Duodenal mucosa (tissue), 2 donors: ENCODE data around the gene CDH6.

Experiments used
- H3K27ac ChIP-seq: one replicate; pipeline ENCODE4 v1.7.0; 2013; ENCODE audit warnings: low read depth, low read length
- H3K27me3 ChIP-seq, 2 donors: one replicate each; pipeline ENCODE4 v1.7.0; 2013; ENCODE audit warnings: low read length in 2 of 2, control low read depth in 1 of 2; ENCODE audit not compliant: insufficient read depth in 2 of 2, control insufficient read depth in 1 of 2
- H3K36me3 ChIP-seq, 2 donors: one replicate each; pipeline ENCODE4 v1.7.0; 2013; ENCODE audit warnings: low read length in 2 of 2, control low read depth in 1 of 2; ENCODE audit not compliant: insufficient read depth in 2 of 2, control insufficient read depth in 1 of 2
- H3K4me1 ChIP-seq, 2 donors: one replicate each; pipeline ENCODE4 v1.7.0; 2013; ENCODE audit warnings: low read length in 2 of 2, control low read depth in 1 of 2; ENCODE audit not compliant: insufficient read depth in 2 of 2, control insufficient read depth in 1 of 2
- H3K4me3 ChIP-seq, 2 donors: one replicate each; pipeline ENCODE4 v1.7.0; 2013; ENCODE audit warnings: low read length in 2 of 2, low read depth in 1 of 2
- H3K9ac ChIP-seq, 2 donors: one replicate each; pipeline ENCODE4 v1.7.0; 2013; ENCODE audit warnings: low read length in 2 of 2, low read depth in 1 of 2
- H3K9me3 ChIP-seq, 2 donors: one replicate each; pipeline ENCODE4 v1.7.0; 2013; ENCODE audit warnings: low read length in 2 of 2, control low read depth in 1 of 2; ENCODE audit not compliant: control insufficient read depth in 1 of 2

CDH6 gene

DNA sequence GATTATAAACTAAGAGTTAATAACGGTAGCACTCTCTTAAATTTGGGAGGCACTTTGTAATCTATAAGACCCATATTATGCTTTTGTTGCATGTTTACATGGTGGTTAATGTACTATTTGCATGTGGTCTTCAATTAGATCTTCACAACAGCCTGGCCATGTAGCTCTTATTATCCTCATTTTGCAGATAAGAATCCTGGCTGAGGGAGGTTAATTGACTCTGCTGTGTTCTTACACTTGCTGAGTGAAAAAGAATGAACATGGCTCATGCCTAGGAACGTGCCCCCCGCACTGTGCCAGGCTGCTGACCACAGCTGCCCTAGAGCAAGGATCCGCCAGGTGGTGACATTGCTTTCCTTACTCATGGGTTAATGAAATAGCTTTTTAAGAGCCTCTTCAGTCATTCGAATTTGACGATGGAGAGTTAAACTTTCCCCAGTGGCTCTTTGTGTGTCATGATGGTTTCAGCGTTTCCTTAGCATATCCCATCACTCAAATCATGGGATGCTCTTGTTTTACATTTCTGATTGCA lies 97.9 kb downstream of the CDH6 start:
- no peak overlapping the region for H3K9ac ChIP-seq
- no peak overlapping the region for H3K4me3 ChIP-seq
- H3K9me3 ChIP-seq, result no peaks in the 10 kb centered on the region
- no peak overlapping the region for H3K27ac ChIP-seq
- no peaks in the 10 kb centered on the region for H3K27me3 ChIP-seq
- H3K36me3 ChIP-seq, result no peaks in the 10 kb centered on the region
- H3K4me1 ChIP-seq, result no peaks in the 10 kb centered on the region

GRCh38 chr5:31300501-31300900 lies 107.0 kb downstream of the CDH6 start:
- H3K4me3 ChIP-seq, result no peak overlapping the region
- H3K27me3 ChIP-seq, result no peaks in the 10 kb centered on the region
- no peak overlapping the region for H3K9ac ChIP-seq
- H3K27ac ChIP-seq, result no peak overlapping the region
- H3K9me3 ChIP-seq, result no peaks in the 10 kb centered on the region
- no peaks in the 10 kb centered on the region for H3K36me3 ChIP-seq
- H3K4me1 ChIP-seq, result no peaks in the 10 kb centered on the region

DNA sequence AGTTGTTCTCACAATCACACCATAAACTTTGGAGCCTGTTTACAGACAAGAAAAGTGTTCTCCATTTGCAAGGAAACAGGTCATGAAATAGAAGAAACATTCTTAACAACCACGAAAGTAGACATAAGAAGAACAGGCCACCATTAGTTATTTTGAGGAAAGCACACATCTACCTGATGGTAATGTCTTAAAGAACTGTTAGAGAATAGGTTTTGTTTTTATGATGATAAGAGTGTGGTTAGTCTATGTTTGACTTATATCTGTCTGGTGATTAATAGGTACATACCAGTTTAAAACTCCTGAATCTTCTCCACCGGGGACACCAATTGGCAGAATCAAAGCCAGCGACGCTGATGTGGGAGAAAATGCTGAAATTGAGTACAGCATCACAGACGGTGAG lies 108.3 kb downstream of the CDH6 start:
- H3K27me3 ChIP-seq, result no peaks in the 10 kb centered on the region
- H3K9me3 ChIP-seq, result no peaks in the 10 kb centered on the region
- no peak overlapping the region for H3K4me3 ChIP-seq
- no peak overlapping the region for H3K27ac ChIP-seq
- no peaks in the 10 kb centered on the region for H3K4me1 ChIP-seq
- no peak overlapping the region for H3K9ac ChIP-seq
- H3K36me3 ChIP-seq, result no peaks in the 10 kb centered on the region

DNA sequence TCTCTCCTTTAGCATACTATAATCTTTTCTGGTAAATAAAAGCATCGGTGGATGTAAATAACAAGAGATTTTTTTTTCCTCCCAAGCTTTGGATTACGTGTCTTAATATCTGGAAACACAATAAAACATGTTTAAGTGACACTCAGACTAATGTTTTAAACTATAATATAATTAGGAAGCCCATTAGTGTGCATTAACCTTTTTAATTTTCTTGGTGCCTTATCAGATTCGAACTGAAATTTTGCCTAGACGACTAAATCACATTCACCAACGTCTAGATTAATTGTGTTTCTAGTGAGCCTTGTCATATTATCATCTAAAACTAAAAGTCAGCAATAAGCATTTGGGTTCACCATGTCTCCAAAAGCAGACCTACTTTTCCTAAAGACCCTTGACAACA lies 110.2 kb downstream of the CDH6 start:
- Histone ChIP-seq H3K9ac (no peak overlapping the region), H3K4me3 (no peak overlapping the region), H3K27ac (no peak overlapping the region), H3K36me3 (no peaks in the 10 kb centered on the region), H3K9me3 (no peaks in the 10 kb centered on the region), H3K4me1 (no peaks in the 10 kb centered on the region), H3K27me3 (no peaks in the 10 kb centered on the region)

- H3K4me1 ChIP-seq, result no peaks in the 10 kb centered on the region
- no peak overlapping the region for H3K4me3 ChIP-seq
- H3K9ac ChIP-seq, result no peak overlapping the region
- H3K27me3 ChIP-seq, result no peaks in the 10 kb centered on the region
- H3K27ac ChIP-seq, result no peak overlapping the region
- H3K36me3 ChIP-seq, result no peaks in the 10 kb centered on the region
- H3K9me3 ChIP-seq, result no peaks in the 10 kb centered on the region
These were observed 124.2 kb downstream of the CDH6 start for GRCh38 chr5:31317665-31318064.

DNA sequence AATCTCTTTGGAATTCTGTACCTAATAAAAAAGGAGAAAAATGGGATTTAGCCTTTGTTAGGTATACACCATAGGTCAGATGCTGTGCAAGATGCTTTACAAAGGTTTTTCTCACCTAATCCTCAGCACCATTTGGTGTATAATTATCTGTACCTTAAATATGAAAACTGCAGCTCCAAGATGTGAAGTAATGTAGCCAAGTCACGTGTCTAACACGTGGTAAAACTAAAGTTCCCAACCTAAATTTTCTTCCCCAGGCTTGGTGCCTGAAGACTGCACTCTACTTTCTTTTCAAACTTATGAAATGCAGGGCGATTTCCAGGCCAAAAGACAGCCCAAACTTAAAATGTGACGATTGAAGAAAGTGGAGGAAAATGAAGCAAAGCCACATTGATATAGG lies 125.8 kb downstream of the CDH6 start:
- H3K27me3 ChIP-seq, result no peaks in the 10 kb centered on the region
- H3K27ac ChIP-seq, result no peak overlapping the region
- H3K4me1 ChIP-seq, result no peaks in the 10 kb centered on the region
- no peaks in the 10 kb centered on the region for H3K9me3 ChIP-seq
- H3K36me3 ChIP-seq, result no peaks in the 10 kb centered on the region
- no peak overlapping the region for H3K9ac ChIP-seq
- no peak overlapping the region for H3K4me3 ChIP-seq

- Histone ChIP-seq H3K9me3 (no peaks in the 10 kb centered on the region), H3K36me3 (no peaks in the 10 kb centered on the region), H3K27ac (no peak overlapping the region), H3K4me3 (no peak overlapping the region), H3K9ac (no peak overlapping the region), H3K27me3 (no peaks in the 10 kb centered on the region), H3K4me1 (no peaks in the 10 kb centered on the region)
These were observed 129.5 kb downstream of the CDH6 start for GRCh38 chr5:31322946-31323345.

DNA sequence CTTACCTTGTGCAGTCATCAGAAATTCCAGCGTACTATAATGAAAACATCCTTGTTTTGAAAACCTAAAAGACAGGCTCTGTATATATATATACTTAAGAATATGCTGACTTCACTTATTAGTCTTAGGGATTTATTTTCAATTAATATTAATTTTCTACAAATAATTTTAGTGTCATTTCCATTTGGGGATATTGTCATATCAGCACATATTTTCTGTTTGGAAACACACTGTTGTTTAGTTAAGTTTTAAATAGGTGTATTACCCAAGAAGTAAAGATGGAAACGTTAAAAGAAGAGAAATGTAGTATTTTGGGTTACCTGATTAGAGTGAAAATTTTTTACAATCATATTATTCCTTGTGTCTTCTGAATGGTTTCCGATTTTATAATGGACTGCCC lies 131.4 kb downstream of the CDH6 start:
- no peak overlapping the region for H3K27ac ChIP-seq
- H3K9ac ChIP-seq, result no peak overlapping the region
- no peaks in the 10 kb centered on the region for H3K36me3 ChIP-seq

DNA sequence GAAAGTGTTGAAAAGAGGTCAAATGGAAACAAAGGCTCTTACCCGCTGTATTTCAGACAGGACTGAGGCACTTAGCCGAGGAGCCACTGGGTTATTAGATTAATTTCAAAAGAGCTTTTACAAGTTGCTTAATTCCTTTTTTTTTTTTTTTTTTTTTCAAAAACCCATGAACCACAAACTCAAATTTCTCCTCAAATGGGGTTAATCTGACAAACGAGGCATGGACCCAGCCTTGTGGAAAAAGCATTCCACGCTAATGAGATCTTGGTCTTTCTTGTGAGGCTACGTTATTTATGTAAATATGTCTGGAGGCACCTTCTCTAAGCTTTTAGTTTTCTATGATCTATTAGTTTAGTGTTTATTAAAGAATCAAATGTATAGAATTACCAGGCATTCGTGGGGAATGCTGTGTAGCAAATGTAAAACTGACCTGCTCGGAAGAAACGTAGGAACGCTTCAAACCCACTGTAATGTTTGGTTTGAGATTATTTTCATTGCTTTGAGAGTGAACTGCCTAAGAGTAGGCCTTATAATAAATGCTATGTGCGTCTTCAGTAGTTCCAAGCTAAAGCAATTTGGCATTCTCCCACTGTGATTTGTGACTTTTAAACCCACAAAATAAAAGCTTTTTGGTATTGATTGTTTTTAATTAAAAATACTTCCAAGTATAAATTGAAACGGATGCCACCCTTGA lies 134.7 kb downstream of the CDH6 start:
- no peaks in the 10 kb centered on the region for H3K9me3 ChIP-seq
- no peaks in the 10 kb centered on the region for H3K27me3 ChIP-seq
- H3K36me3 ChIP-seq, result no peaks in the 10 kb centered on the region
- H3K4me3 ChIP-seq, result no peak overlapping the region
- no peaks in the 10 kb centered on the region for H3K4me1 ChIP-seq
- H3K9ac ChIP-seq, result no peak overlapping the region
- H3K27ac ChIP-seq, result no peak overlapping the region

More for the DNA sequence above, 131.4 kb downstream of the CDH6 start:
- H3K9me3 ChIP-seq, result no peaks in the 10 kb centered on the region
- no peaks in the 10 kb centered on the region for H3K4me1 ChIP-seq
- H3K27me3 ChIP-seq, result no peaks in the 10 kb centered on the region
- H3K4me3 ChIP-seq, result no peak overlapping the region

GRCh38 chr5:31329715-31330114 lies 136.2 kb downstream of the CDH6 start:
- H3K9me3 ChIP-seq, result no peaks in the 10 kb centered on the region
- no peak overlapping the region for H3K4me3 ChIP-seq
- H3K9ac ChIP-seq, result no peak overlapping the region
- H3K27ac ChIP-seq, result no peak overlapping the region
- no peaks in the 10 kb centered on the region for H3K36me3 ChIP-seq
- H3K4me1 ChIP-seq, result no peaks in the 10 kb centered on the region
- H3K27me3 ChIP-seq, result no peaks in the 10 kb centered on the region
